Peyer's patch (tissue), 4 donors: ENCODE measurements around the gene GRIN2C. TPM values are rescaled to one million over a fixed set of nuclear protein-coding genes. Genes with fewer than 3 reads are reported as not detected.
"Not testable (repeated sequence)": the region's sequence is repeated elsewhere in the genome, so short reads cannot be mapped to it uniquely, and the experiment has no call there.

ENCODE experiments used
- DNase-seq, 3 donors: peaks; one replicate each; pipeline ENCODE4 v3.0.0-alpha.2; 2017 to 2019
- H3K27ac ChIP-seq, 4 donors: fragments of 200-600 bp; sonication (generic); one replicate each; pipeline ENCODE4 v1.5.1; 2016 to 2019
- H3K27me3 ChIP-seq, 2 donors: fragments of 200-600 bp; sonication (generic); one replicate each; pipeline ENCODE4 v1.5.1; 2019
- H3K36me3 ChIP-seq, 3 donors: fragments of 200-600 bp; sonication (generic); one replicate each; pipeline ENCODE4 v1.5.1; 2016 to 2019
- H3K4me1 ChIP-seq, 4 donors: fragments of 200-600 bp; sonication (generic); one replicate each; pipeline ENCODE4 v1.5.1; 2016 to 2019
- H3K4me3 ChIP-seq, 4 donors: fragments of 200-600 bp; sonication (generic); 1 replicate in 3 of 4; 2 replicates in 1 of 4; pipeline ENCODE4 v1.5.1; 2016 to 2019; ENCODE audit warnings: mild to moderate bottlenecking in 1 of 4
- H3K9me3 ChIP-seq, 4 donors: fragments of 200-600 bp; sonication (generic); one replicate each; pipeline ENCODE4 v1.5.1; 2016 to 2019; ENCODE audit warnings: mild to moderate bottlenecking in 1 of 4
- POLR2A ChIP-seq, 2 donors: fragments of 450-650 bp; IDR thresholded peaks; one replicate each; pipeline ENCODE4 v1.5.1; 2017; ENCODE audit warnings: antibody characterized with exemption in 2 of 2, mild to moderate bottlenecking in 2 of 2, moderate library complexity in 2 of 2
- total RNA-seq, 4 donors: library from RNA; depleted of rRNA; stranded (reverse); fragments of >200 nt; gene quantifications; one replicate each; pipeline ENCODE4 v1.1.0, GENCODE V29; 2016
- TF ChIP-seq, protein P1 (sequence below), 6 experiments: fragments of 450-650 bp in 4 of 6; fragments of 200-600 bp in 2 of 6; sonication (generic) in 1 of 6; IDR thresholded peaks; one replicate each; pipeline ENCODE4 v1.5.1; 2017 to 2019; ENCODE audit warnings: antibody characterized with exemption in 6 of 6, mild to moderate bottlenecking in 3 of 6, moderate library complexity in 1 of 6

GRIN2C gene
- total RNA-seq, 4 donors from 2014 or later: 0.13 to 2.7 TPM; not detected in 2

DNA sequence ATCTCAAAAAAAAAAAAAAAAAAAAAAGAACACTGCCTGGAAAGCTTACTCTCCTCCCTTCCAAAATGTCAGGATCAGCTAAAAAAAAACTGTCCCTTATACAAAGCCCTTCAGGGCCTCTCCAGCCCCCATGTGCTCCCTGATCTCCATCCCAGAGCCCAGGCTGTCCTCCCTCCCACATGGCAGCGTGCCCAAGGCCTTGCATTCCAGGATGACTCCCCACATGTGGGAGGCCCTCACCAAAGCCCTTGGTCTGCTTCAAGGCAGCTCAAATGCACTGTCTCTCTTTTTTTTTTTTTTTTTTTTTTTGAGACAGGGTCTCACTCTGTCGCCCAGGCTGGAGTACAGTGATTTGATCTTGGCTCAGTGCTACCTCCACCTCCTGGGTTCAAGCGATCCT lies 10.8 kb upstream of the GRIN2C start:
- DNase-seq: no peak
- H3K27ac ChIP-seq: no peak overlapping the region
- no peaks in the 10 kb centered on the region for H3K9me3 ChIP-seq
- H3K36me3 ChIP-seq: no peaks in the 10 kb centered on the region
- H3K4me1 ChIP-seq: peaks cover 3 to 17% (median 6%) of the 10 kb centered on the region in 4 donors
- H3K27me3 ChIP-seq: no peaks in the 10 kb centered on the region
- no peak overlapping the region for H3K4me3 ChIP-seq
- TF ChIP-seq, protein P1, sequence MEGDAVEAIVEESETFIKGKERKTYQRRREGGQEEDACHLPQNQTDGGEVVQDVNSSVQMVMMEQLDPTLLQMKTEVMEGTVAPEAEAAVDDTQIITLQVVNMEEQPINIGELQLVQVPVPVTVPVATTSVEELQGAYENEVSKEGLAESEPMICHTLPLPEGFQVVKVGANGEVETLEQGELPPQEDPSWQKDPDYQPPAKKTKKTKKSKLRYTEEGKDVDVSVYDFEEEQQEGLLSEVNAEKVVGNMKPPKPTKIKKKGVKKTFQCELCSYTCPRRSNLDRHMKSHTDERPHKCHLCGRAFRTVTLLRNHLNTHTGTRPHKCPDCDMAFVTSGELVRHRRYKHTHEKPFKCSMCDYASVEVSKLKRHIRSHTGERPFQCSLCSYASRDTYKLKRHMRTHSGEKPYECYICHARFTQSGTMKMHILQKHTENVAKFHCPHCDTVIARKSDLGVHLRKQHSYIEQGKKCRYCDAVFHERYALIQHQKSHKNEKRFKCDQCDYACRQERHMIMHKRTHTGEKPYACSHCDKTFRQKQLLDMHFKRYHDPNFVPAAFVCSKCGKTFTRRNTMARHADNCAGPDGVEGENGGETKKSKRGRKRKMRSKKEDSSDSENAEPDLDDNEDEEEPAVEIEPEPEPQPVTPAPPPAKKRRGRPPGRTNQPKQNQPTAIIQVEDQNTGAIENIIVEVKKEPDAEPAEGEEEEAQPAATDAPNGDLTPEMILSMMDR (IDR thresholded peaks at IDR 0.05): no peak
- TF ChIP-seq POLR2A (IDR thresholded peaks at IDR 0.05): no peak

DNA sequence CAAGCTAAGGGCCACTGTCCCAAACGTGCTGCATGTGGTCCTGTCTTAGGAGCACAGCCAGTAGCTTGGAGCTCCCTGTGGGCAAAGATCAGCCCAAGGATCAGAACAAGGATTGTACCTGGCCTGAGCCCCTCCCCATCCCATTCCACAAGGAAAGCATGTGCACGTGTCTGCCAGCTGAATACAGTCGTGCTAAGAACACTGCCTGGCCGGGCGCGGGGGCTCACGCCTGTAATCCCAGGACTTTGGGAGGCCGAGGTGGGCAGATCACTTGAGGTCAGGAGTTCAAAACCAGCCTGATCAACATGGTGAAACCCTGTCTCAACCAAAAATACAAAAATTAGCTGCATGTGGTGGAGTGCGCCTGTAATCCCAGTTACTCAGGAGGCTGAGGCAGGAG lies 10.3 kb upstream of the GRIN2C start:
- not testable (repeated sequence) for H3K4me3 ChIP-seq, H3K27me3 ChIP-seq, H3K36me3 ChIP-seq, H3K9me3 ChIP-seq, H3K27ac ChIP-seq, DNase-seq
- H3K4me1 ChIP-seq: peaks cover 3 to 17% (median 6%) of the 10 kb centered on the region in 4 donors

DNA sequence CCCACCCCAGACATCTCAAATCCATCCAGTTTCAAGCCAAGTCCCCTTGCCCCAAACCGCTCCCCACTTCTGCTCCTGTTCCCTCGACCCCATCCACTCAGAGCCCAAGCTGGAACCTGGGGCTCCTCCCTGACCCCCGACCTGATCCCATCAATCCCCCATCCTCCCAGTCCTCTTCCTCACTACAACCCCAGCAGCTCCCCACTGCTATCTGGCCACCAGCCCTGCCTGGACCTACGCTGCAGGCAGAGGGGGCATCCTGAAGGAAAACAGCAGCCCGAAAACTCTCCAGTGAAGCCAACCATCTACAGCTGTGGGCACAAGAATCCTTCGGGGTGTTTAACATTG lies 9.2 kb upstream of the GRIN2C start:
- H3K36me3 ChIP-seq: no peaks in the 10 kb centered on the region
- H3K4me3 ChIP-seq: no peak overlapping the region
- TF ChIP-seq, protein P1 (IDR thresholded peaks at IDR 0.05): no peak
- no peak for TF ChIP-seq POLR2A (IDR thresholded peaks at IDR 0.05)
- no peaks in the 10 kb centered on the region for H3K9me3 ChIP-seq
- H3K27ac ChIP-seq: no peak overlapping the region
- peaks cover 3 to 14% (median 6%) of the 10 kb centered on the region in 4 donors for H3K4me1 ChIP-seq
- H3K27me3 ChIP-seq: no peaks in the 10 kb centered on the region
- DNase-seq: no peak

DNA sequence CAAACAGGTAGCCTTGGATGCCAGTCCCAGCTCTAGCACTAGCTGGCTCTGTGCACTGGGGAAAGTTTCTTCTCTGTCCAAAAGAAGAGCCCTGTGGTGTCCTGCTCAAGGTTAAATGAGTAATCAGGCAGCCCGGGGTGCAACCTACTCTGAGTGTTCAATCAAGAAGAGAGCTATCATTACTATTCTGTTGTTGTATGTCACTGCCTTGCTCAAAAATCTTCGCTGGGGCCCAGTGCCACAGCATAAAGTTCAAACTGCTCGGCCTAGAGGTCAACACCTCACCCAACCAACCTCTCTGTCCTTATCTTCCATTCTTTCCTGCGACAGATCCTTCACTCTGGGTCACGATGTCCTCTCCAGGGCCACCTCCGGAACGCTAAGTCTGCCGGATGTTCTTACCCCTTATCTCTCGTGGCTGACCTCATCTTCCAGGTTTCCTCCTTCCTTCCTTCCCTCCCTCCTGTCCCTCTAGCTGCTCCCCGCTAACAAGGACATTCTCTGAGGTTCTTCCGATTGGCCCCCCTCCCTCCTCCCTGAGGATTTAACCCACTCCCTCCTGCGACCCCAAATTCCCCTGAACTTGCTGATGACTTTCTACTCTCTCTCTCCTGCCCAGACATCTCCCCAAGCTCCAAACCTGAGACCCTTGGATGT lies 8.7 kb upstream of the GRIN2C start:
- no peaks in the 10 kb centered on the region for H3K36me3 ChIP-seq
- H3K4me1 ChIP-seq: peaks cover 3 to 10% (median 6%) of the 10 kb centered on the region in 4 donors
- no peak overlapping the region for H3K27ac ChIP-seq
- TF ChIP-seq POLR2A (IDR thresholded peaks at IDR 0.05): no peak
- TF ChIP-seq, protein P1 (IDR thresholded peaks at IDR 0.05): no peak
- no peaks in the 10 kb centered on the region for H3K27me3 ChIP-seq
- H3K4me3 ChIP-seq: no peak overlapping the region
- DNase-seq: no peak
- no peaks in the 10 kb centered on the region for H3K9me3 ChIP-seq

DNA sequence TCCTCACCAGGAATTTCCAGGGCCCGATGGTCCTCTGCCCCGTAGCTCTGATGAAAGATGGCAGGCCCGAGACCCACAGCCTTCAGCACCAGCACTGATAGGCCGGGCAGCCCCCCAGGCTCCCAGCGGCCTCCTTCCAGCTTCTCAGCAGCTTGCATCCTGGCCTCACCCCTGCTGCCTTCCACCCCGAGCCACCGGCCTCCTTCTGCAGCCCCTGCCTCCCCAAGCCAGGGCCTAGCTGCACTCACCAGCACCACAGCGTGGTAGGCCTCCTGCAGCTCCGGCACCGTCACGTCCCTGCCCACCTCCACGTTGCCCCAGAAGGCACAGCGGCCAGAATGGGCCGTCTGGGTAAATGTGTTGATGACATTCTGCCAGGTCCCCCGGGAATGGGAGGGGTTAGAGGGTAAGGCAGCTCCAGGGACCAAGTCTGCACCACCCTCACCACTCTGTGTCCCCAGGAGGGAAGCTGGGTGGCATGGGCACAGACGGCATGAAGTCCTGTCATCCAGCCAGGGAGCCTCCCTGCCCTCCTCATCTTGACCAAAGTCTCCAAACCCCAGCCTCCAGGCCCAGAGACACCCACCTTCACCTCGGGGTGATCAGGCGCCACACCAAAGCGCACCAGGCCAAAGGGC lies 6.6 kb upstream of the GRIN2C start:
- no peaks in the 10 kb centered on the region for H3K36me3 ChIP-seq
- H3K4me1 ChIP-seq: peaks cover 8 to 13% (median 9%) of the 10 kb centered on the region in 4 donors
- no peak overlapping the region for H3K4me3 ChIP-seq
- H3K27me3 ChIP-seq: peaks cover 0 to 7% of the 10 kb centered on the region in 2 donors
- no peak for DNase-seq
- H3K9me3 ChIP-seq: no peaks in the 10 kb centered on the region
- TF ChIP-seq, protein P1 (IDR thresholded peaks at IDR 0.05): no peak
- TF ChIP-seq POLR2A (IDR thresholded peaks at IDR 0.05): no peak
- H3K27ac ChIP-seq: no peak overlapping the region

DNA sequence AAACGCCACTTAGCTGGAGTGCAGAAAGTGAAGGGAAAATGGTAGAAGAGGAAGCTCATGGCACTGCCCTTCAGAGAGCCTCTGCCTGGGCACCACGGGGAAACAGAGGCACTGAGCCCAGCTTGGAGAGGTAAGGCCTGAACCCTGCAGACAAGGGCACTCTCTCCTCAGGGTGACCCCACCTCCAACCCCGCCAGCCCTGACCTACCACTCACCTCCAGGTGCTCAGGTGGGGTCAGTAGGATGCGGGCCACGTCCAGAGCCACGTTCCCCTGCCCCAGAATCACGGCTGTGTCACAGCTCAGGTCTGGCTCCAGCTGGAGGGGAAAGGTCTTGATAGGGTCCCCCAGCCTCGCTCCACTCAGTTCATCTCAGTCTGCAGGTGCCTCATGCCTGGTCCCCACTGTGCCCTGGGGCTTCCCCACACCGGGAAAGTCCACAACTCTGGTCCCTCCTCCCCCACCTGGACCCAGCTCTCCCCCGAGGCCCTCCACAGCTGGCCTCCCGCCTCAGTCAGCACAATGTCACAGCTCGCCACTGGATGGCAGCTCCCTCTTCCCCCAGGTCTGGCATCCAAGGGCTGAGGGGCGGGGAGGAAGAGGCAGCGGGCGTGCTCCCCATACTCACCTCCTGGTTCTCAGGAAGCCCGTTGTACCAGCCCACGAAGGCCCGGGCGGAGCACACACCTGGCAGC lies 6.0 kb upstream of the GRIN2C start:
- no peak for DNase-seq

More for the DNA sequence above, 6.0 kb upstream of the GRIN2C start:
- H3K4me1 ChIP-seq: peaks cover 13 to 20% (median 15%) of the 10 kb centered on the region in 4 donors
- peaks cover 0 to 14% of the 10 kb centered on the region in 2 donors for H3K27me3 ChIP-seq
- H3K4me3 ChIP-seq: no peak overlapping the region
- no peak overlapping the region for H3K27ac ChIP-seq
- H3K36me3 ChIP-seq: no peaks in the 10 kb centered on the region
- TF ChIP-seq, protein P1 (IDR thresholded peaks at IDR 0.05): no peak
- TF ChIP-seq POLR2A (IDR thresholded peaks at IDR 0.05): no peak
- no peaks in the 10 kb centered on the region for H3K9me3 ChIP-seq
